Activated CD8-positive, alpha-beta memory T cell treated with anti-CD3 and anti-CD28 coated beads, Interleukin-2, amount 50 U/mL, for 48 hours (primary cell): ENCODE data around the gene RNF112.

ENCODE experiments used
- DNase-seq: peaks from one replicate; pipeline ENCODE4 v3.0.0-alpha.2; 2020

RNF112 gene

GRCh38 chr17:19376811-19377210 is 34.2 kb upstream of the RNF112 start:
- DNase-seq, result no peak

GRCh38 chr17:19377602-19378415 is 33.2 kb upstream of the RNF112 start:
- DNase-seq, result peak; percentile 97

GRCh38 chr17:19378416-19379360 is 32.3 kb upstream of the RNF112 start, which contains the start of gene MAPK7:
Gene MAPK7 (plus strand): TSS chr17:19378498. CDS start chr17:19378901, 403 bp downstream.
- DNase-seq, result no peak

GRCh38 chr17:19379361-19380065 is 31.5 kb upstream of the RNF112 start:
- DNase-seq, result peak; percentile 46

DNA sequence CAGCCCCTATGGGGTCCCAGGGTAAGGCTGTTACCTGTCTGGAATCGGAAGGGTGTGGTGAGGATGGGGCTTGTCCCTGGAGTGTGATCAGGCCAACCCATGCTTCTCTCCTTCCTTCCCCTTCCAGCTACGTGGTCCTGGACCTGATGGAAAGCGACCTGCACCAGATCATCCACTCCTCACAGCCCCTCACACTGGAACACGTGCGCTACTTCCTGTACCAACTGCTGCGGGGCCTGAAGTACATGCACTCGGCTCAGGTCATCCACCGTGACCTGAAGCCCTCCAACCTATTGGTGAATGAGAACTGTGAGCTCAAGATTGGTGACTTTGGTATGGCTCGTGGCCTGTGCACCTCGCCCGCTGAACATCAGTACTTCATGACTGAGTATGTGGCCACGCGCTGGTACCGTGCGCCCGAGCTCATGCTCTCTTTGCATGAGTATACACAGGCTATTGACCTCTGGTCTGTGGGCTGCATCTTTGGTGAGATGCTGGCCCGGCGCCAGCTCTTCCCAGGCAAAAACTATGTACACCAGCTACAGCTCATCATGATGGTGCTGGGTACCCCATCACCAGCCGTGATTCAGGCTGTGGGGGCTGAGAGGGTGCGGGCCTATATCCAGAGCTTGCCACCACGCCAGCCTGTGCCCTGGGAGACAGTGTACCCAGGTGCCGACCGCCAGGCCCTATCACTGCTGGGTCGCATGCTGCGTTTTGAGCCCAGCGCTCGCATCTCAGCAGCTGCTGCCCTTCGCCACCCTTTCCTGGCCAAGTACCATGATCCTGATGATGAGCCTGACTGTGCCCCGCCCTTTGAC is 30.3 kb upstream of the RNF112 start:
- DNase-seq, result no peak

- no peak for DNase-seq
Observed at GRCh38 chr17:19381361-19381740, 29.7 kb upstream of the RNF112 start.

GRCh38 chr17:19381741-19382444 is 29.1 kb upstream of the RNF112 start:
- no peak for DNase-seq

GRCh38 chr17:19382531-19383444 is 28.2 kb upstream of the RNF112 start:
- no peak for DNase-seq

DNA sequence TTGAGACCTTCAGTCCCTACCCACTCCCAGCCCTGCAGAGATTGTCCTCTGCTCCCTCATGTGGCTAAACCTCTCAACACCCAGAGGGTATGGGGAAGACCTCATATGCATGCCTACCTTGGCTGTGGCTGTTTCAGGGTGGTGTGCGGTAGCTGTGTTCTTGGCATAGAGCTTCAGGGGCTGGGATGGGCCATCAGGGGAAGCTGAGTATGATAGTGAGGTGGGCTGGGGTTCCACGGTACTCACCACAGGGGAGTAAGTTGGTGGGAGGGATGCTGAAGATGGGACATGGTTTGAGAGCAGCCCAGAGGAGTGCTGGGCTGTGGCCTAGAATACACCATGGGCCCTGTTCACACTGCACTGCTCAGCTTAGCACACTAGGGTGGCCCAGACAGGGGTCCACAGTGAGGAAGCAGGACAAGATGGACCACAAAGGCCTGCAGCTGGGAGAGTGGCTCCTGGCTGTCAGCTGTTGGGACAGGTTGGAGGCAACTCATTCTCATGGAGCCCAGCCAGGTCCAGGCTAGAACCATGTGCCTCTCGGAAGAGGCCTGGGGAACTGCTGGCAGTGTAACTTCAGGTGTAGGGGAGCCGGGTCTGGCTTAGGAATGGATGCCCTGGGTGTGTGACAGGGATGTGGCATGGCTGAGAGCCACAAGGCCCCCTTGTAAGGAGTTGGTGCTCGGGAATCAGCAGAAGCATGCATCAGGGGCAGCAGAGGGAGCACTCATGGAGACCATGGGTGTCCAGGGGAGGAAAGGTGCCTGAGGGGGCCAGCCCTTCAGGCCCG is 27.2 kb upstream of the RNF112 start:
- DNase-seq, result no peak

- DNase-seq, result no peak
Observed at GRCh38 chr17:19384723-19385391, 26.2 kb upstream of the RNF112 start.

DNA sequence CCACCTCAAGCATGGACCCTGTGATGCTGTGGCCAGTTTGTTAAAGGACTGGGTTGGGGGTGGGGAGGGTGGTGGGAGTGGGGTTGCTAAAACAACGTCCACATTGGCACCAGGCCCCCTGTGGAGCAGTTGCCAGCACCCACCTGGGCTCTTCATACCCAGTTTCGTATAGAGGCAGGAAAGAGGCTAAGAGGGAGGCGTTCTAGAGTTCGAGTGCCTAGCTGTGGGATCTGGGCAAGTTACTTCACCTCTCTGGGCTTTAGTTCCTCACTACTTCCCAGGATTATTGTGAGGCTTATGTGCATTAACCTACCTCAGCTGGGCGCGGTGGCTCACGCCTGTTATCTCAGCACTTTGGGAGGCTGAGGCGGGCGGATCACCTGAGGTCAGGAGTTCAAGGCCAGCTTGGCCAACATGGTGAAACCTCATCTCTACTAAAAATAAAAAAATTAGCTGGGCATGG is 25.5 kb upstream of the RNF112 start:
- no peak for DNase-seq

- DNase-seq, result no peak
Observed at GRCh38 chr17:19386051-19386929, 24.7 kb upstream of the RNF112 start.

- no peak for DNase-seq
Observed at GRCh38 chr17:19386974-19387920, 23.8 kb upstream of the RNF112 start, which contains the start of gene MFAP4. Gene MFAP4 (minus strand): TSS chr17:19387190. CDS start chr17:19387155, 35 bp downstream.

- DNase-seq, result no peak
Observed at GRCh38 chr17:19387921-19388521, 23.0 kb upstream of the RNF112 start.

- no peak for DNase-seq
Observed at GRCh38 chr17:19388791-19389785, 21.9 kb upstream of the RNF112 start.
